ENCODE data around the gene ZNF385A.
A peak's percentile ranks its signal among the peaks of the same experiment; 100 is the strongest.
"Not testable (repeated sequence)": the region's sequence is repeated elsewhere in the genome, so short reads cannot be mapped to it uniquely, and the experiment has no call there.

Gene ZNF385A

DNA sequence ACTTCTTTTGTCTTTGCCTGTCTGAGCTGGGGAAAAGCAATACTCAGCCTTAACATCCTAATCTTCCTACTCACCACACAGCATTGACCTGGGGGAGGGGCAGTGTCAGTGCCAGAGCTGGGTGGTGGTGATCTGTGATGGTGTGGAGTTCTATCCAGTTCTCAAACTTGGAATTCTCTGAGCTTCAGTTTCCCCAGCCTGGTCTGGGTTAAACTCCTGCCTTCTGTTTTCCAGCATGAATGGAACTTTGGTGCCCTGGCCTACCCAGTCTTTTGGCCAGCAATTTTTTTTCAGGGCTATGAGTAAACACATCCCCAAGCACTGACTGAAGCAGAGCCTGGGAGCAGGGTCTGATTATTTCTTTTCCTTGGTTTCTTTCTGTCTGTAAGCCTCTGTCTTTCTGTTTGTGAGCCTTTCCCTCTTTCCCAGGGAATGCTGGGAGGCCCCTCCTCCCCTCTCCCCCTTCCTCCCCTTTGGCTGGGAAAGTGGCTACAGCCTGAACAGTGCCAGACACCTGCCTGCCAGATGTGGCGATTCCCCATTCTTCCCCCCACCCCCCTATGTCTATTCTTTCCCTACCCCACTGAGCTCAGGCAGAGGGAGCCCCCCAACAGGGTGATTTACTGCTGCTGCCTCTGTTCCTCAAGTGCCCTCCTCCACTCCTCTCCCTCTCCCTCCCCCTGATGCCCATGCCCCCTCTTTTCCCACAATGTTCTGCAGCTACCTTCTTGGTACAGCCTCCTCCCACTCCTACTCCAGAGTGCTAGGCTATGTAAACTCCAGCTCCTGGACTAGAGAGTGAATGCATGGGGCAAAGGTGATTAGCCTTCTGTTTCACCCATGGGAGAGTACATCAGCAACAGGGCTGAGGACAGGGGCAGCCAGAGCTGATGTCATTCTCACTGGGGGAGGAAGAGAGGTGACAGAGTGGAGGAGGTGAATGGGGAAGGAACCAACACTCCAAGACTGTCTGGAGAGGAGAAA, 31.4 kb downstream of the ZNF385A start:
- no peak for DNase-seq

- DNase-seq, result peak; percentile 57
Observed at GRCh38 chr12:54352022-54352531, 32.5 kb downstream of the ZNF385A start.

DNA sequence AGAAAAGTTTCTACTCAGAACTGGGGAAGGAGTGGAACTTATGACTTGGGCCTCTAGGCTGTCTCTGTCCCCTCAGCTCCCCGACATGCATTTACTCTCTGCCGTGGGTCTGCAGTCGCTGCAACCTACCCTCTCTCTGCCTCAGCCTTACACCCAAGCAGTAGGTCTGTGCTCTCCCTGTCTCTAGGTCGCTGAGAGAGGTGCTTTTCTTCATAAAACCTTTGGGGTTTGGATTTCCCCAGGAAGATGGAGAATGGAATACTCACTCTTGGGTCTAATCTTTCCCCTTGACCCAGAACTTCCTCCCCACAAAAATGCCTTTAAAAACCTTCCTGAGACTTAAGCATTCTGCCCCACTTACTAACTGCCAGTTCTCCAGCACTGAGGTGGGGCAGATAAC, 33.2 kb downstream of the ZNF385A start:
- no peak for DNase-seq

DNA sequence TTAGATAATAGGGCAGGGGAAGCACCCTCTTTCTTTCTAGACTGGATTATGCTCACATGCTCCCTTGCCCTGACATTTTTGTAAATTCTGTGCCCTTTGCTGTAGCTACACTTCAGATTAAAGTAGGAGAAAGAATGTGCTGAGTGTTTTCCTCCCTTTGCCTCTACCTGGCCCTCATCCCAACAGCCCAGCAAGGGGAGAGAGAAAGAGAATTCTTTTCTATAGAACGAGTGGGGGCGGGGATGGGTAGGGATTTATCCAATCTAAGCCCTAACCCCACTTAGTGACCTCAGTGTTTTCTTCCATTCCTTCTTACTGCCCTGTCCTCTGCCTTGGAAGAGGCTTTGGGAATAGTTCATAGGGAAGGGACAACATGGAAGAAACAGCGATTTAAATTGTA, 33.8 kb downstream of the ZNF385A start:
- DNase-seq, result no peak

GRCh38 chr12:54349679-54350078, 34.9 kb downstream of the ZNF385A start:
- no peak for DNase-seq

DNA sequence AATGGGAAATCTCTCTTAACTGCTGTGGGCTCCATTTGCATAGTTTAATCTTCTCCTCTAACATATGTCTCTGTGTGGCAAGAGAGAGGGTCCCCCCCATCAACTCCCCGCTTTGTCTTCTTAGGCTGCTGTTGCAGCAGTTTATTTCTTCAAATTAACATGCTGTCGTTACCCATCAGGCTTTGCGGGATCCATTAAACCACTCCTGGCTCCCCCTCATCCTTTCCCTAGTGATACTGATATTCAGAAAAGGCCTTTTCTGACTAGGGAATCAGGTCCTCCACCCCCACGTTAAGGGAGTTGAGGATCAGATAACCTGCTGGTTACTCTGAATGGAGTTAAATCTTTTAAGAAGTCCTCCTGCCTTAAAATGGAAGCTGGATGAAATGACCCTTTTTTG, 35.5 kb downstream of the ZNF385A start:
- no peak for DNase-seq

DNA sequence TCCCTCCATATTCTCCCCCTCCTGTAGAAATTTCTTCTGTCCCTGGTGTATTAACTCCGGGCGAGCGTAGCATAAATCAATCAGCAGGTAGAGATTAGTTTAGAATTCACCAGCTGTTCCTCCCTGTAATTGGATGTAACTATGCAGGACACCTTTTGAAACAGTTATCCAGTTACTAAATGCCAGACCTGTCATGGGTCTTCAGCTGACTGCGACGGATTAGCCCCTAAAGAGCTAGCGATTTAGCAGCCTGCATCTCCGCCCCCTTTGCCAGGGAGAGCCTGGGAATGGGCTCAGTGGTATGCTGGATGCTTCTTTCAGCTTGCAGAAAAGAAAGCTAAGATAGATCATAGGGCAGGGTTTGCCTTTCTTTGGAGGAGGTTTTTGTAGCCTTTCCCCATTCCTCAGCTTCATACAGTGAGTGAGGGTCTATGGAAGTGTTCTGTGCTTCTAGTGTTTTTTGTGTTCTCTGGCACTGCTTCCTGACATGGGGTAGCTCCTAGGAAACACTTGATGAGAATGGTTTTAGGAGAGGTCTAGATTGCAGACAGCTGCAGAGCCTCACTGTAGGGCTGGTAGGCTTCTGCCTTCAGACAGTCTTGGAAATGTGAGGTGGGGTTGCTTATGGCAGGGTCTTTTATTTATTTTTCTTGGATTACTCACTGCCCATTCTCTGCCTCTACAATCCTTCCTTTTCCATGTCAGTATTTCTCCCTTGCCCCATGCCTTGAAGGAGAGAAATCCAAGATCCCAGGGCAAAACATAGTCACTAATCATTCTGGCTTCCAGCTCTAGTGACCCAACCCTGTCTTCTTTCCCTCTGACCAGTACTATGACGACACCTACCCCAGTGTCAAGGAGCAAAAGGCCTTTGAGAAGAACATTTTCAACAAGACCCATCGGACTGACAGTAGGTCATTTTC, 42.9 kb downstream of the ZNF385A start:
- no peak for DNase-seq

DNA sequence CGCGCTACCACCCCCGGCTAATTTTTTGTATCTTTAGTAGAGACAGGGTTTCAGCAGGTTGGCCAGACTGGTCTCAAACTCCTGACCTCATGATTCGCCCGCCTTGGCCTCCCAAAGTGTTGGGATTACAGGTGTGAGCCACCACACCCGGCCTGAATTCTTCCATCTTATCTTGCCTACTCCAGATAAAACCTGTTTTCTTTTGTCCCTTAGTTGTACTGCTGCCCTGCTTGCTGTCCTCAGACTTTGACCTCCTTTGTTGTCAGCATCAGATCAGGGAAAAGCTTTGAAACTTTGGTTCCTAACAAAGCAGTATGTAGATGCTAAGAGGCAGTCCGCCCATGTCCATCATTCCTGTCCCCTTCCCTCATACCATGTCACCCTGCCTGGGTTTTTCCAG, 43.7 kb downstream of the ZNF385A start:
- no peak for DNase-seq

- DNase-seq, result no peak
Observed at GRCh38 chr12:54338698-54339296, 45.7 kb downstream of the ZNF385A start.

DNA sequence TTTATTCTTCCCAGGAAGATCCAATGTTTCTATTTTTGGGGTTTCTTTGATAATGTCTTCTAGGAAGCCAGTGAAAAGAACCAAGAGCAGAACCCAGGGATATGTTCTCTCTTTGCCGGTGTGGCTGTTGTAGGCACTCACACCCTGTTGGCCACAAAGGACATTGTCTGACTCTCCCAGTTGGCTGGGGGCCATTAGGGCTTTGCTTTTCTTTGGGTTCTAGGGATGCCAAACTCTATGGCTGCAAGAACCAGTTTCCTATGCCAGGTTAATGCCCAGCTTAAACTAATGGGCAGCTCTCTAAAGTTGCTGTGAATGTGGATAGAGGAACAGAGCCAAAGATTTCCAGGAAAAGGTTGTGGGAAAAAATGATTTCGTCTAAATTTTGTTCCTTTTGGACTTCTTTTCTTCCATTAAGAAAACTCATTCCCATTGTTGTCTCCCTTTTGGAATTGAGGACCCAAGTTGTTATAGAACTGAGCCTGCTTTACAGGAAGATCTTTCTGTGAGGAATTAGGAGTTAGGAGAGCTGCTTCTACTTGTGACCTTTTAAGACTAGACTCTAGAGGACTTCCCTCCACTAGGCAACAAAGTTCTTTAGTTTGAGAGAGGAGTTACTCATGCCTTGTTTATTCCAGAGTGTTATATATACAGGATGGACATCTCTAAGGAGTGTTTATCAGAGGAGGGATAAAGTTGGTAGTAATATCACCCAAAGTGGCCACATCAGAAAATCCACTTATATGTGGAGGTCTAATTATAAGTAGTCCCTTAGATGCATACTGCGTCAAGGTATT, 46.5 kb downstream of the ZNF385A start:
- DNase-seq, result no peak

- DNase-seq, result no peak
Observed at GRCh38 chr12:54337280-54337842, 47.2 kb downstream of the ZNF385A start.

GRCh38 chr12:54333420-54334034, 51.0 kb downstream of the ZNF385A start:
- no peak for DNase-seq

DNA sequence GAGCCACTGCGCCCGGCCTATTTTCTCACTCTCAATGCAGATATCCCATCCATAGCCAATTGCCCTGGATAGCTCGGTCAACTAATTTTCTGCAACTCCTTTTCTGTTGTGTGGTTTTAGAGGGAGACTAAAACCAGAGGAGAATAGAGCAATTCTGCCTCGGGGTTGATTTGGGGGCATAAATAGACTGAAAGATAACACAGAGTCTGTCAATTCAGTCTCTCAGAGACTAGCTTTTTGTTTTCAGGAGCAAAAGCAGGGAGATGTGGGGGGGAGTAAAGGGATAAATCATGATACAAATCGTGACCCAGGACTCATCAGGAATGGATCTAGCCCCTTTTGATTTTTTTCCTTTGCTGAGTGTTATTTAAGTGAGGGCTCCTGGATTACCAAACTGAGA, 53.1 kb downstream of the ZNF385A start:
- no peak for DNase-seq

DNA sequence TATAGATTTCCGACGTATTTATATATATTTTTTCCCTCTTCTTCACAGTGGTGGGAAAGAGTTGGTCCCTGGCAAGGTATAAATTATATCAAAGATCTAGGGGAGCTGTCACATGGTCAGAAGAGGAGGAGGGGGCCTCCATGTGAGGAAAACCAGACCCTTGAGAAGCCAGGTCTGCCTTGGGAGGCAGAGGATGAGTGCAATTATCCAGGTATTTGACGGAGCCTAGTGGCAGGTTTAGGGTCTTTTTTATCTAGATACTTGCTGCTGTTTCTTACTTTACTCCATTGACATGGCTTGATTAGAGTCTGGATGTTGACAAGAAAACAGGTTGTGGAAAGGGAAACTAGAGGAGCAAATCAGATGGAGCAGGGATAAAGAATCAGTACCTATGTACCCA, 54.1 kb downstream of the ZNF385A start:
- DNase-seq, result no peak

DNA sequence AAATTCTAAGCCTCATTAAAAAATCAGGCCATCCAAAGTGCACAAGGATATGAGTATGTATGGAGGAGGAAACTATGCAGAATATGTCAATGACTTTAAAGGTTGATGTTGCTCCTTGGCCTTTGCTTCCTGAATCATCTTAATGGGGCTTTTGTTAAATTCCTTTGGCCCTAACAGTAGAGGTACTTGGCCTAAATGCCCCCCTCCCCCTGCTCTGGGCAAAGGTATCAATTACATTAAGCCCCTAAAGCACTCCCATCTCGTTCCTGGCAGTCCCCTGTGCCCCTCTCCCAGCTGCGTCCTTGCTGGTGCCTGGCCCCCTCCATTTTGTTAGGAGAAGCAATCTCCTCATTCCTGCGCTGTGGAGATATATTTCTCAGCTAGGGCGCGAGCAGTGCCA, 54.8 kb downstream of the ZNF385A start:
- DNase-seq, result no peak

GRCh38 chr12:54328595-54329337, 55.8 kb downstream of the ZNF385A start:
- no peak for DNase-seq

GRCh38 chr12:54325442-54326109, 59.0 kb downstream of the ZNF385A start:
- DNase-seq, result not testable (repeated sequence)

DNA sequence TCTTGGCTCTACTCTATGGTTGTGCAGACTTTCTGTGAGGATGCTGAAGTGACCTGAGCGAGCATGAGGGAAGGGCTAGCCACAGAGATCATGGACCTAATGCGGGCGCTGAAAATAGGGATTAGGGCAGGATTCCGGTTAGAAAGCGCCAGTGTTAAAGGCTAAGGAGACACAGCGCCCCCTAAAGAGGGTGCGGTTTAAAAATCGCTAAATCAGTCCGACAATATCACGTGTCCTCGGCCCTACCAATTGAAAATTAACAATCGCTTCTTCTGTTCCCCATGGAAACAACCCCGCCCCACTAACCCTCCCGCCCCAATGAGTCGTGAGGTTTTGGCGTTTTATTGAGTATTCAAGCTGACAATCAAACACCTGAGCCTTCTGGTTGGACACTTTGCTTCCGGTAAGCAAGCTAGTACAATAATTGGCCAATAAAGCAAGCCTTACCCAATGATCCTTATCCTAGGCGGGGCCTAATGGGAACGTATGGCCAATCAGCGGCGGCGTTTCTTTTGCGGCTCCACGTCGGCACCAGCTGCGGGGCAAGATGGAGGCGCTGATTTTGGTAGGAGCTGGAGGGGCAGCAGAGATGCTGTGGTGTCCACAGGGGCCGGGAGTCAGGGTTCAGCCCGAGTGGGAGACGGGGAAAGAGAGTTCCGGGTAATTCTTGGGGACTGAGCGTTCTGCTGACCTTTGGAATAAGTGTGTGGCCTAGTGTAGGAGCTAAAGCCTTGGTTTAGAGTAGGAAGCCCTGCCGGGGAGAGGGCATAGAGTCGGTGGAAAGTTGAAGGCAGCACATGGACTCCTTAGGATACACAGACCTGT, 59.7 kb downstream of the ZNF385A start, which contains the start of gene COPZ1:
Gene COPZ1 (plus strand): TSS at position 515 of the 825 bp plus-strand sequence. CDS start 33 bp downstream, at position 548.
- DNase-seq, result peak; percentile 88

GRCh38 chr12:54321363-54321762, 63.2 kb downstream of the ZNF385A start:
- no peak for DNase-seq

Data from stimulated activated CD4-positive, alpha-beta T cell treated with anti-CD3 and anti-CD28 coated beads, Interleukin-4, amount 100 ng/mL, for 1 hour (primary cell).